SH-SY5Y (cell line): ENCODE data around the gene MIEF2.

ENCODE experiments used
- GATA2 ChIP-seq: IDR thresholded peaks from 2 replicates; pipeline ENCODE4 v1.6.1; 2011; ENCODE audit warnings: mild to moderate bottlenecking, low read depth, low read length
- GATA3 ChIP-seq: IDR thresholded peaks from 2 replicates; pipeline ENCODE4 v1.6.1; 2011; ENCODE audit warnings: low read depth, mild to moderate bottlenecking, low read length, moderate library complexity

DNA sequence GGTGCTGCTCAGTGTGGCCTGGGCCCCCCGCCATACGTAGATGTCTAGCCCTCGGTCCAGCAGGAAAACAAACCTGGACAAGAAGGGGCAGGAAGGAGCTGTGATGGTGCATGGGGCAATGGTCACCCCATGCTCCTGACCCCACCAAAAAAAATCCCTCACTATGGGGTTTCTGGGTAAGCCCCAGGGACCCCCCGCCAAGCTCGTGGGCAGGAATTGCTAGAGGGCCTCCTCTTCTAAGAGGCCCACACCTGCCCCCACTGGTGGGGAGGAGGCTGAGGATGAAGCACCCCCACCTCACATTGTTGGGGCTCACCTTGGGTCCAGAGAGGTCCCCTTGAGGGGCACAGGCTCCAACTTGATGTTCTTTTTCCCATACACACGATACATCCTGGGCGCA is 11.7 kb upstream of the MIEF2 start:
- TF ChIP-seq GATA3 (no peak), GATA2 (no peak)
